GM23248 (cell line): ENCODE measurements around the gene CISH. TPM values are rescaled to one million over a fixed set of nuclear protein-coding genes. Genes with fewer than 3 reads are reported as not detected.

Source experiments
- DNase-seq: peaks from one replicate; pipeline ENCODE4 v3.0.0-alpha.2; 2015
- H2AFZ ChIP-seq: fragments of 200-600 bp; sonication (generic); 2 replicates; pipeline ENCODE4 v1.6.1; 2016; ENCODE audit warnings: antibody characterized with exemption
- H3F3A ChIP-seq: fragments of 200-600 bp; sonication (generic); 2 replicates; pipeline ENCODE4 v1.6.1; 2016; ENCODE audit warnings: mild to moderate bottlenecking, antibody characterized with exemption, mixed run types; ENCODE audit not compliant: insufficient read depth
- H3K27ac ChIP-seq: fragments of 200-600 bp; sonication (generic); 2 replicates; pipeline ENCODE4 v1.5.1; 2016; ENCODE audit warnings: mild to moderate bottlenecking
- H3K27me3 ChIP-seq: fragments of 200-600 bp; sonication (generic); replicated peaks from 2 replicates; pipeline ENCODE4 v1.6.1; 2016; ENCODE audit warnings: mild to moderate bottlenecking; ENCODE audit not compliant: insufficient read depth
- H3K36me3 ChIP-seq: fragments of 200-600 bp; sonication (generic); 2 replicates; pipeline ENCODE4 v1.6.1; 2016; ENCODE audit warnings: low read depth, mild to moderate bottlenecking
- H3K4me1 ChIP-seq: fragments of 200-600 bp; sonication (generic); 2 replicates; pipeline ENCODE4 v1.6.1; 2016; ENCODE audit warnings: mild to moderate bottlenecking; ENCODE audit not compliant: insufficient read depth
- H3K4me2 ChIP-seq: fragments of 200-600 bp; sonication (generic); one replicate; pipeline ENCODE4 v1.6.1; 2016; ENCODE audit warnings: mild to moderate bottlenecking; ENCODE audit not compliant: unreplicated experiment
- H3K4me3 ChIP-seq: fragments of 200-600 bp; sonication (generic); 2 replicates; pipeline ENCODE4 v1.5.1; 2016; ENCODE audit warnings: mild to moderate bottlenecking
- H3K79me2 ChIP-seq: fragments of 200-600 bp; sonication (generic); 2 replicates; pipeline ENCODE4 v1.6.1; 2016; ENCODE audit warnings: mild to moderate bottlenecking; ENCODE audit not compliant: insufficient read depth
- H3K9ac ChIP-seq: fragments of 200-600 bp; sonication (generic); 2 replicates; pipeline ENCODE4 v1.6.1; 2016; ENCODE audit warnings: mild to moderate bottlenecking
- H3K9me2 ChIP-seq: fragments of 200-600 bp; sonication (generic); 2 replicates; pipeline ENCODE4 v1.6.1; 2016; ENCODE audit warnings: mixed run types, mild to moderate bottlenecking, moderate library complexity; ENCODE audit not compliant: insufficient read depth
- H3K9me3 ChIP-seq: fragments of 200-600 bp; sonication (generic); one replicate; pipeline ENCODE4 v1.6.1; 2017; ENCODE audit warnings: low read depth
- H4K20me1 ChIP-seq: fragments of 200-600 bp; sonication (generic); 2 replicates; pipeline ENCODE4 v1.6.0; 2016; ENCODE audit not compliant: insufficient read depth
- EZH2 ChIP-seq: fragments of 200-600 bp; sonication (generic); IDR thresholded peaks from 2 replicates; pipeline ENCODE4 v1.6.1; 2018; ENCODE audit warnings: antibody characterized with exemption, mild to moderate bottlenecking; ENCODE audit not compliant: insufficient read depth, poor library complexity, severe bottlenecking
- EZH2phosphoT487 ChIP-seq: fragments of 200-600 bp; sonication (generic); IDR thresholded peaks from 2 replicates; pipeline ENCODE4 v1.6.1; 2018; ENCODE audit warnings: antibody characterized with exemption, moderate library complexity, mild to moderate bottlenecking, low read depth; ENCODE audit not compliant: insufficient read depth
- WGBS, 2 experiments: methylation state at CpG; one replicate each; pipeline ENCODE4 v1.1.6; 2015 to 2017; ENCODE audit warnings: low lambda C conversion rate in 2 of 2, low coverage in 1 of 2; ENCODE audit errors: missing lambda C conversion rate in 2 of 2; 5-methylcytosine and 5-hydroxymethylcytosine counted together
- in situ Hi-C: fragments of 300-500 bp; cut with MboI; formaldehyde crosslinking; loops from 2 replicates; pipeline ENCODE4 v1.15.0; 2020
- polyA plus RNA-seq: library from polyadenylated mRNA; unstranded; fragments of >200 nt; fragmentation: Nextera tagmentation; extraction: Ambion mirVana; gene quantifications from 2 replicates; pipeline ENCODE4 v1.2.1, GENCODE V29; 2016
- total RNA-seq: library from RNA; depleted of rRNA; stranded (reverse); fragments of >200 nt; shearing (Covaris generic); gene quantifications from 2 replicates; pipeline ENCODE4 v1.2.3, GENCODE V29; 2014

Gene CISH
- total and polyA plus RNA-seq, 2 experiments from 2014 or later = 1.1 to 1.6 TPM

DNA sequence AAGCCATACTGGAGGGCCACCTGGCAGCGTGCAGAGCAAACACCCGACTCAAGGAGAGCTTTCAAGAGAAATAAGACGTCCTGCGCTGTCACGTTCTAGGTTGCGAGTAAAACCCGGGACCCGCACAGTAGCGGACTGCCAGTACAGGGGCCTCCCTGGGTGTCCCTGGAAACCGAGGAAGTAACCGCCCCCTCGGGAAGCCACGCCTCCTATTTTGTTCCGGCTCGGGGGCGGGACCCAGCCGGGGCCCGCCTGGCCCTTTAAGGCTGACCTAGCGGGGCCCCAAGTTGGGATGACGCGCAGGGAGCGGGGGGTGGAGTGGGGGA, 5.2 kb upstream of the CISH start:
- H4K20me1 ChIP-seq = no peaks in the 10 kb centered on the region
- no peak overlapping the region; the same call in 1 of the 2 replicates for H3K27ac ChIP-seq
- peaks cover 21% of the 10 kb centered on the region for H3K4me1 ChIP-seq
- no peaks in the 10 kb centered on the region; the same call in 1 of the 2 replicates for H3F3A ChIP-seq
- DNase-seq = peak; percentile 95
- no peaks in the 10 kb centered on the region for H3K9me2 ChIP-seq
- WGBS, 2 experiments = 0 to 2% methylated on average over 21 to 22 of the region's 22 CpGs
- no peak for TF ChIP-seq EZH2
- TF ChIP-seq EZH2phosphoT487 = no peak
- H3K9me3 ChIP-seq = no peaks in the 10 kb centered on the region
- H3K27me3 ChIP-seq = no peaks in the 10 kb centered on the region
- peak overlapping the region; percentile 94 for H2AFZ ChIP-seq
- peak overlapping the region; percentile 35 for H3K9ac ChIP-seq
- in situ Hi-C loops = no loop called here
- no peaks in the 10 kb centered on the region for H3K36me3 ChIP-seq
- H3K4me2 ChIP-seq = peak overlapping the region; percentile 99
- peak overlapping the region; percentile 84 for H3K4me3 ChIP-seq
- H3K79me2 ChIP-seq = peaks cover 34% of the 10 kb centered on the region

DNA sequence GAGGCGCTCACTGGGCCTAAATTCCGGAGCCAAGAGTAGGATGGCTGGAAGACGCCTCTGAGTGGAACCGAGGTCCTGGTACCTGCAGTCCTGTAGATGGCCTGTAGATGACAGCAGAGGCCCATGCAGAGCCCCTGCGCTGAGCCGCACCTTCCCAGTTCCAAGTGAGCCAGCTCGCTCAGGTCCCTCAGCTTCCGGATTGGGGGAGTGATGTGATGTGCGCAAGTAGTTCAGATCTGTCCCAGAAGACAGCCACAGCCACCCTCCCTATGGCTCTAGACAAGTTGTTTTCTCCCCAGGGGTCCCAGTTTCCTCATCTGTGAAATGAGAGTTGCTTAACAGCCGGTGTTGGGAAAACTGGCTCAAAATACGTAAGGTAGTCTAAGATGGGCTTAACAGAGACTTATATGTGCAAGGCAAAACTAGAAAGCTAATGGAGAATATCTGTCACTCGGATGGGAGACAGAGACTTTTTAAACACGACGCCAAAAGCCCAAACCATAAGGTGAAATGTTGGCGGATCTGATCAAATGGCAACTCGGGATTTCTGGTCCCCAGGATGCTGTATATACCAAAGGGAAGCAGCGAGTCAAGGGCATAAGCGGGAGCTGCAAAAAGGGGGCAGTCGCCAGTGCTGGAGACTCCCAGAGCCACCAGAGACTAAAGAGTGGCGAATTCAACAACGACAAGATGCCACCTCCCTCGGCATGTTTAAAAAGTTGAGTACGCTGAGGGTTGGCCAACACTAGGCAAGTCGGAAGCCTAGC, 4.6 kb upstream of the CISH start:
- Histone ChIP-seq H3K79me2 (peaks cover 34% of the 10 kb centered on the region), H3K9me2 (no peaks in the 10 kb centered on the region), H3F3A (no peaks in the 10 kb centered on the region; the same call in 1 of the 2 replicates), H3K9me3 (no peaks in the 10 kb centered on the region), H4K20me1 (no peaks in the 10 kb centered on the region), H3K4me1 (peaks cover 20% of the 10 kb centered on the region), H3K36me3 (no peaks in the 10 kb centered on the region), H3K4me3 (peak overlapping the region; percentile 84), H3K27ac (no peak overlapping the region; the same call in 1 of the 2 replicates), H3K4me2 (peak overlapping the region; percentile 99), H2AFZ (peak overlapping the region; percentile 94), H3K27me3 (no peaks in the 10 kb centered on the region), H3K9ac (peak overlapping the region; percentile 35)
- WGBS, 2 experiments = 0 to 2% methylated on average over 24 of the region's 24 CpGs
- in situ Hi-C loops = no loop called here
- peak; percentile 92 for DNase-seq
- no peak for TF ChIP-seq EZH2phosphoT487
- no peak for TF ChIP-seq EZH2

DNA sequence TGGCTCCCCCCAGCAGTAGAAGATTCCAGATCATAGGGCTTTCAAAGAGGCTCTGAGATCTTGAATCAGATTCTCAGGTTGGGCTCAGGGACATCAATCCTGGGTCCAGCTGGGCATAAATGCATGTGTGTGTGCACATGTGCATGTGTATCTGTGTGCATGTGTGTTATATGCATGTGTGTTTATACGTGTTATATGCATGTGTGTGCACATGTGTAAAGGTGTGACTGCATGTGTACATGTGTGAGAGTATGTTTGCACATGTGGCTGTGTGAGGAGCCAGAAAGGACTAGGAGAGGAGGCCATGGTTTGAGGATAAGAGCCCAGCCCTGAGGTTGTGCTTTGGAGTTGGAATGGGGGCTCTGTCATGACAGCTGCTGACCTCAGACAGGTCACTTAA, 3.6 kb upstream of the CISH start:
- H3K4me2 ChIP-seq = no peak overlapping the region
- no peaks in the 10 kb centered on the region for H3K9me2 ChIP-seq
- no peak for DNase-seq
- no peaks in the 10 kb centered on the region for H3K27me3 ChIP-seq
- H3K9ac ChIP-seq = no peak overlapping the region
- no peak overlapping the region for H2AFZ ChIP-seq
- no peaks in the 10 kb centered on the region for H4K20me1 ChIP-seq
- H3F3A ChIP-seq = no peaks in the 10 kb centered on the region; the same call in 1 of the 2 replicates
- WGBS, 2 experiments = 4 to 13% methylated on average over 1 of the region's 1 CpG
- no peaks in the 10 kb centered on the region for H3K9me3 ChIP-seq
- TF ChIP-seq EZH2phosphoT487 (no peak), EZH2 (no peak)
- H3K4me1 ChIP-seq = peaks cover 10% of the 10 kb centered on the region
- H3K4me3 ChIP-seq = no peak overlapping the region
- peaks cover 28% of the 10 kb centered on the region for H3K79me2 ChIP-seq
- in situ Hi-C loops = no loop called here
- H3K36me3 ChIP-seq = no peaks in the 10 kb centered on the region
- H3K27ac ChIP-seq = no peak overlapping the region

DNA sequence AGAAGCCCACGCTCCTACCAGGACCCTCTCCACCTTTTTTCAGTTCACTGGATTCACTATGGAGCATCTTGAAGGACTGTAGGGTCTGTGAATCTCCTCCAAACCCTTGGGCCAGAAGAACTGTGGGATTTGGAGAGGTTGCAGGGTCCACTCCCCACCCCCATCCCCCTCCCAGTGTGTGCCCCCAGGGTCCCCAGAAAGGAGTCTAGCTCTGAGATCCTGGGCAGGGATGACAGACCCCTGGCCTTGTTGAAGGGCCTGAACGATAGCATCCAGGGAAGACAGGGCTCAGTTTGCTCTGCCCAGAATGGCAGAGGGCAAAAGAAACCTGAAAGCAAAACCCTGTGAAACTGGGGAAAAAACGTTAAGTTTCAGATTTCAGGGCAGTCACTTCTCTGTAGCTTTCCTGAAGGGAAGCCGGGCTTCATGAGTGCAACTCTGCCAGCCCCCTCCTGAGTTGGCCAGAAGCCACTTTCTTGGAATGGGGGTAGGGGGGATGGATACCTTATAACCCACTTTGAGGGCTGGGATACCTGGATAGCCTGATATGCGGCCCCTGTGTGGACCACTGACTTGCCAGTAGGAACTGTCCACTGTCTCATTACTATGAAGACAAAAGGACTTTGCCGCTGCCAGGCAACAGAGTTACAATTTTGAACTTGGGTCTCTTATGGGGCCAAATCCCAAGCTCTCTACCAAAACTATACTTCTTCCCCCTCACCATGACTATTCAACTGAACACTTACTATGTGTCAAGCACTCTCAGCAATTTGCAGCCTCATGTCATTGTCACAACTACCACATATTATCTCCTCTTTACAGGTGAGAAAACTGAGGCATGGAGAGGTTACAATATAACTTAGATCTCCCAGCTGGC, 1.6 kb upstream of the CISH start:
- Histone ChIP-seq H3K27ac (no peak overlapping the region), H3K4me3 (no peak overlapping the region), H2AFZ (no peak overlapping the region), H3F3A (no peaks in the 10 kb centered on the region; the same call in 1 of the 2 replicates), H3K9me2 (no peaks in the 10 kb centered on the region), H3K9ac (no peak overlapping the region), H3K9me3 (no peaks in the 10 kb centered on the region), H4K20me1 (no peaks in the 10 kb centered on the region), H3K4me1 (peaks cover 6% of the 10 kb centered on the region), H3K36me3 (no peaks in the 10 kb centered on the region), H3K4me2 (no peak overlapping the region), H3K79me2 (peaks cover 10% of the 10 kb centered on the region), H3K27me3 (no peaks in the 10 kb centered on the region)
- 46 to 49% methylated on average over 6 of the region's 6 CpGs for WGBS, 2 experiments
- in situ Hi-C loops = loop anchor here (5.0 kb wide), 1 partner anchor 36 kb away; no protein-coding TSS in a partner anchor
- DNase-seq = no peak
- TF ChIP-seq EZH2 (no peak), EZH2phosphoT487 (no peak)
